SK-N-SH (cell line): ENCODE results near the gene PDS5B. TPM values are rescaled to one million over a fixed set of nuclear protein-coding genes. Genes with fewer than 3 reads are reported as not detected.

Source experiments
- CTCF ChIA-PET: fragments of 300-600, 350-600 bp; formaldehyde crosslinking; extraction: SDS; loops from one replicate; lab custom pipeline; 2021; lab: Yijun Ruan, JAX
- POLR2A ChIA-PET: fragments of 350-600 bp; sonication (Branson Sonifier 250); formaldehyde crosslinking; extraction: SDS; loops from one replicate; lab custom pipeline; 2020; ENCODE audit warnings: antibody characterized with exemption, inconsistent platforms; lab: Yijun Ruan, JAX
- DNase-seq: peaks from one replicate; pipeline ENCODE4 v3.0.0; 2012
- H2AFZ ChIP-seq: fragments of 200-600 bp; sonication (generic); 2 replicates; pipeline ENCODE4 v1.8.1; 2016; ENCODE audit warnings: antibody characterized with exemption, mild to moderate bottlenecking, low read depth
- H3F3A ChIP-seq: fragments of 200-600 bp; sonication (generic); replicated peaks from 2 replicates; pipeline ENCODE3; 2016; ENCODE audit warnings: antibody characterized with exemption, mild to moderate bottlenecking; ENCODE audit not compliant: insufficient read depth
- H3K27ac ChIP-seq, 2 experiments: fragments of 200-500 bp in 1 of 2; fragments of 200-600 bp in 1 of 2; sonication (Bioruptor generic) in 1 of 2; sonication (generic), shearing (Covaris generic) in 1 of 2; 2 replicates each; pipeline versions ENCODE4 v1.5.1 to v1.6.1; 2014 to 2016; ENCODE audit warnings: low read depth in 2 of 2, inconsistent platforms in 1 of 2, low read length in 1 of 2, mild to moderate bottlenecking in 1 of 2, mixed read lengths in 1 of 2
- H3K27me3 ChIP-seq: fragments of 200-600 bp; sonication (generic), shearing (Covaris generic); 2 replicates; pipeline ENCODE4 v1.6.1; 2016; ENCODE audit warnings: mixed run types; ENCODE audit not compliant: insufficient read depth
- H3K36me3 ChIP-seq, 2 experiments: fragments of 200-500 bp in 1 of 2; fragments of 200-600 bp in 1 of 2; sonication (Bioruptor generic) in 1 of 2; sonication (generic) in 1 of 2; replicated peaks in 1 of 2; 2 replicates each; pipeline versions ENCODE3 to v1.5.1; 2014 to 2016; ENCODE audit warnings: low read length in 1 of 2, mild to moderate bottlenecking in 1 of 2; ENCODE audit not compliant: insufficient read depth in 2 of 2, control insufficient read depth in 1 of 2
- H3K4me1 ChIP-seq, 2 experiments: fragments of 200-500 bp in 1 of 2; fragments of 200-600 bp in 1 of 2; sonication (Bioruptor generic) in 1 of 2; sonication (generic), shearing (Covaris generic) in 1 of 2; 2 replicates each; pipeline versions ENCODE4 v1.5.1 to v1.6.1; 2014 to 2016; ENCODE audit warnings: low read depth in 1 of 2, low read length in 1 of 2, mixed run types in 1 of 2; ENCODE audit not compliant: insufficient read depth in 2 of 2, control insufficient read depth in 1 of 2
- H3K4me2 ChIP-seq: fragments of 200-600 bp; sonication (generic), shearing (Covaris generic); 2 replicates; pipeline ENCODE4 v1.6.1; 2017; ENCODE audit warnings: mixed run types
- H3K4me3 ChIP-seq, 2 experiments: fragments of 200-500 bp in 1 of 2; fragments of 200-600 bp in 1 of 2; sonication (Bioruptor generic) in 1 of 2; sonication (generic), shearing (Covaris generic) in 1 of 2; 2 replicates each; pipeline versions ENCODE4 v1.5.1 to v1.8.1; 2014 to 2016; ENCODE audit warnings: low read depth in 2 of 2, inconsistent platforms in 1 of 2, low read length in 1 of 2, mild to moderate bottlenecking in 1 of 2, mixed read lengths in 1 of 2, moderate library complexity in 1 of 2
- H3K79me2 ChIP-seq: fragments of 200-600 bp; sonication (generic); 2 replicates; pipeline ENCODE4 v1.8.1; 2017; ENCODE audit warnings: mild to moderate bottlenecking; ENCODE audit not compliant: insufficient read depth
- H3K9ac ChIP-seq: fragments of 200-600 bp; sonication (generic); 2 replicates; pipeline ENCODE4 v1.6.1; 2017; ENCODE audit warnings: mixed run types
- H3K9me2 ChIP-seq: fragments of 200-600 bp; sonication (generic); 2 replicates; pipeline ENCODE4 v1.6.1; 2017; ENCODE audit warnings: mixed run types
- H3K9me3 ChIP-seq: fragments of 200-600 bp; sonication (generic); 2 replicates; pipeline ENCODE4 v1.6.1; 2017; ENCODE audit warnings: mixed run types, mild to moderate bottlenecking, moderate library complexity
- H4K20me1 ChIP-seq: fragments of 200-600 bp; sonication (generic); 2 replicates; pipeline ENCODE4 v1.6.1; 2017; ENCODE audit warnings: mild to moderate bottlenecking, mixed run types; ENCODE audit not compliant: insufficient read depth
- CHD2 ChIP-seq: fragments of 150-350 bp; IDR thresholded peaks from 2 replicates; pipeline ENCODE4 v1.6.1; 2018; ENCODE audit warnings: low read length; ENCODE audit not compliant: partially characterized antibody
- CTCF ChIP-seq: fragments of 200-600 bp; sonication (generic); IDR thresholded peaks from 2 replicates; pipeline ENCODE4 v1.6.1; 2017; ENCODE audit warnings: antibody characterized with exemption, mild to moderate bottlenecking, moderate library complexity
- EP300 ChIP-seq, 2 experiments: IDR thresholded peaks; 2 replicates each; pipeline versions ENCODE4 v1.4.0 to v1.6.1; 2012; ENCODE audit warnings: borderline replicate concordance in 1 of 2, low read depth in 1 of 2, low read length in 1 of 2
- FOSL2 ChIP-seq: IDR thresholded peaks from 2 replicates; pipeline ENCODE4 v1.4.0; 2012; ENCODE audit warnings: low read depth, mild to moderate bottlenecking, moderate library complexity, borderline replicate concordance
- FOXJ3 ChIP-seq: sonication (generic); formaldehyde crosslinking; IDR thresholded peaks from 2 replicates; pipeline ENCODE4 v1.5.1; 2020; ENCODE audit warnings: mild to moderate bottlenecking, missing genetic modification reagents
- GATA2 ChIP-seq: sonication (generic); formaldehyde crosslinking; IDR thresholded peaks from 2 replicates; pipeline ENCODE4 v1.5.0; 2020; ENCODE audit warnings: mild to moderate bottlenecking, missing genetic modification reagents
- IRF3 ChIP-seq: fragments of 150-350 bp; IDR thresholded peaks from 2 replicates; pipeline ENCODE4 v1.6.1; 2016; ENCODE audit warnings: mild to moderate bottlenecking, low read depth, low read length
- NRF1 ChIP-seq: IDR thresholded peaks from 2 replicates; pipeline ENCODE4 v1.6.1; 2012; ENCODE audit warnings: low read depth, mild to moderate bottlenecking, low read length
- SIN3A ChIP-seq: IDR thresholded peaks from 2 replicates; pipeline ENCODE4 v1.6.1; 2012; ENCODE audit warnings: low read depth, mild to moderate bottlenecking, low read length, moderate library complexity, borderline replicate concordance
- SMC3 ChIP-seq: IDR thresholded peaks from 2 replicates; pipeline ENCODE4 v1.6.1; 2012; ENCODE audit warnings: low read depth, low read length, improper control_type of control experiment
- TAF1 ChIP-seq: IDR thresholded peaks from 2 replicates; pipeline ENCODE4 v1.6.1; 2012; ENCODE audit warnings: low read depth, mild to moderate bottlenecking, low read length, moderate library complexity, borderline replicate concordance
- TCF12 ChIP-seq: IDR thresholded peaks from 2 replicates; pipeline ENCODE4 v1.4.0; 2012
- USF1 ChIP-seq: IDR thresholded peaks from 2 replicates; pipeline ENCODE4 v1.4.0; 2012; ENCODE audit warnings: low read depth, borderline replicate concordance
- USF2 ChIP-seq: fragments of 150-350 bp; IDR thresholded peaks from 2 replicates; pipeline ENCODE4 v1.6.1; 2017; ENCODE audit warnings: antibody characterized with exemption, low read length, low read depth, borderline replicate concordance
- YY1 ChIP-seq: IDR thresholded peaks from 2 replicates; pipeline ENCODE4 v1.4.0; 2012; ENCODE audit warnings: low read depth, mild to moderate bottlenecking
- WGBS: methylation state at CpG from one replicate; pipeline ENCODE4 v1.1.6; 2017; ENCODE audit warnings: low lambda C conversion rate; 5-methylcytosine and 5-hydroxymethylcytosine counted together
- polyA plus RNA-seq, 3 experiments: library from polyadenylated mRNA; depleted of rRNA; stranded (reverse); fragments of >200 nt; gene quantifications; 2 replicates each; pipeline ENCODE4 v1.2.3, GENCODE V29; 2012

The PDS5B gene
- polyA plus RNA-seq, 1 of the 3 experiments (the other 2 are of a cell fraction), result 3.8 TPM

GRCh38 chr13:32731576-32731975 lies 145.3 kb downstream of the PDS5B start:
- Histone ChIP-seq H3K9ac (no peak overlapping the region), H3K4me3 (no peak overlapping the region), H3K9me2 (no peaks in the 10 kb centered on the region), H3K27me3 (no peaks in the 10 kb centered on the region), H3K27ac (peak overlapping the region in 1 of 2 experiments; percentile 0; a peak in 1 of 4 replicates), H4K20me1 (no peaks in the 10 kb centered on the region), H3K36me3 (peaks cover 11 to 32% of the 10 kb centered on the region in 2 experiments), H3K9me3 (no peaks in the 10 kb centered on the region), H3K4me2 (no peak overlapping the region), H3K4me1 (peaks cover 0 to 21% of the 10 kb centered on the region in 2 experiments; a peak in 2 of 4 replicates), H3F3A (peaks cover 8% of the 10 kb centered on the region), H2AFZ (no peak overlapping the region), H3K79me2 (peaks cover 38% of the 10 kb centered on the region)
- CTCF ChIA-PET, result interaction anchor here (0.5 kb wide), 1 partner anchor 810 kb away, joined by 3 read pairs; no protein-coding TSS in a partner anchor
- DNase-seq, result no peak
- POLR2A ChIA-PET, result no interaction called here
- 75% methylated on average over 2 of the region's 2 CpGs for WGBS
- TF ChIP-seq FOSL2 (peak; percentile 23; the same call in 1 of the 2 replicates), EP300 (IDR thresholded peaks at IDR 0.05; ENCODE audit: borderline replicate concordance in 1 of 2, low read depth in 1 of 2, low read length in 1 of 2) (no peak)

GRCh38 chr13:32733690-32734089 lies 147.4 kb downstream of the PDS5B start:
- Histone ChIP-seq H3K4me1 (peaks cover 0 to 21% of the 10 kb centered on the region in 2 experiments; a peak in 2 of 4 replicates), H3K27ac (no peak overlapping the region; a peak in 1 of 4 replicates), H3K9me3 (no peaks in the 10 kb centered on the region), H3K9ac (no peak overlapping the region), H3K9me2 (no peaks in the 10 kb centered on the region), H3F3A (peaks cover 5% of the 10 kb centered on the region), H3K79me2 (peaks cover 32% of the 10 kb centered on the region), H3K4me3 (no peak overlapping the region)
- ChIA-PET POLR2A (no interaction called here), CTCF (no interaction called here)
- WGBS, result over 99% methylated on average over 5 of the region's 5 CpGs
- no peak for TF ChIP-seq TCF12
- no peak for TF ChIP-seq SIN3A
- TF ChIP-seq GATA2 (CRISPR knock-in tag), result no peak
- TF ChIP-seq CTCF, result no peak
- no peak for TF ChIP-seq CHD2
- no peak for TF ChIP-seq IRF3
- TF ChIP-seq FOXJ3 (CRISPR knock-in tag), result no peak
- no peak for TF ChIP-seq SMC3
- TF ChIP-seq NRF1, result no peak
- TF ChIP-seq YY1, result no peak
- TF ChIP-seq USF2, result no peak
- no peak for TF ChIP-seq FOSL2
- TF ChIP-seq TAF1, result no peak
- TF ChIP-seq USF1, result no peak
- TF ChIP-seq, all 33 proteins: peak for 0
- no peak for DNase-seq
- Histone ChIP-seq H3K27me3 (no peaks in the 10 kb centered on the region), H3K36me3 (peaks cover 16 to 38% of the 10 kb centered on the region in 2 experiments), H3K4me2 (no peak overlapping the region), H4K20me1 (no peaks in the 10 kb centered on the region), H2AFZ (no peak overlapping the region)
